SU-DHL-6 (cell line): ENCODE results near the gene SHD.

Source experiments
- CTCF ChIP-seq: fragments of 200-600 bp; sonication (generic); IDR thresholded peaks from one replicate; pipeline ENCODE4 v1.5.1; 2017; ENCODE audit warnings: antibody characterized with exemption, mild to moderate bottlenecking, low read length, moderate library complexity; ENCODE audit not compliant: insufficient read depth, poor library complexity, severe bottlenecking
- EZH2phosphoT487 ChIP-seq: fragments of 200-600 bp; sonication (generic), shearing (Covaris generic); conservative IDR thresholded peaks from 2 replicates; pipeline ENCODE4 v1.6.1; 2018; ENCODE audit warnings: mild to moderate bottlenecking, antibody characterized with exemption, low read length, moderate library complexity, mixed read lengths

- TF ChIP-seq CTCF (no peak), EZH2phosphoT487 (no peak)
Observed at GRCh38 chr19:4284974-4285373, 5.9 kb downstream of the SHD start.
